Measurements from ENCODE around the gene ABAT. TPM values are rescaled to one million over a fixed set of nuclear protein-coding genes. Genes with fewer than 3 reads are reported as not detected.

The ABAT gene
- total and polyA plus RNA-seq, 10 of the 15 experiments (the other 5 are each of a cell fraction or from before 2014, with no cell fraction given) = 1.0 to 10.6 (median 1.9) TPM

DNA sequence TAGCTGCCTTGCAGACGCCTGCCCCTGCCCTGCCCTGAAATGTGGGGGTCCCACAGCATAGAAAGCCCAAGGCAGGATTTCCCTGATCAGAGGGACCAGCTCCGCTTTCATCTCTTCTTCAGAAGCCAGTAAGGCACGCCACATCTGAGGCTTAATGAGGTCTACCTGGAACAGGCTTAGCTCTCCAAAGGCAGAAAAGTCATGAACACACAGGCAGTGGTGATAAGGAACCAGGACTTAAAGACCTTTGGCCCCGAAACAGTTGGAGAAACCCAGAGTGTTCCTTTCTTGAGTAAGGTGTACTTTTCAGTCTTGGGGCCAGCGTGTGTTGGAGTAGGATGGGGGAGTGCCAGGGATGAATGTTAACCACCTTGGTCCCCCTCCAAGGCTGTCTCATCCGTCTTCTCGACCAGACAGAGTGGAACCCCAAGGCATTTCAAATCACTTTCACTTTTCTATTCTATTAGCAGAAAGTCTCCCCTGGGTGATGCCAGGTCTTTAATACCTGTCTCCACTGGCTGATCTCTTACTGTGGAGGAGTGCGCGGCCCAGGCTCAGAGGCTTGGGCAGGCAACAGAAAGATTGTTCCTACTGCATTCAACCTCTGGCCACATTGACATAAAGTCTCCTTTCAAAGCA lies 79.1 kb downstream of the ABAT start (continued):
- TF ChIP-seq CBX5 (IDR thresholded peaks at IDR 0.05; ENCODE audit: low read depth) = no peak
- TF ChIP-seq SMAD5 (IDR thresholded peaks at IDR 0.05; ENCODE audit: low read depth) = no peak
- TF ChIP-seq ASH2L (IDR thresholded peaks at IDR 0.05; ENCODE audit: borderline replicate concordance, low read depth) = no peak

DNA sequence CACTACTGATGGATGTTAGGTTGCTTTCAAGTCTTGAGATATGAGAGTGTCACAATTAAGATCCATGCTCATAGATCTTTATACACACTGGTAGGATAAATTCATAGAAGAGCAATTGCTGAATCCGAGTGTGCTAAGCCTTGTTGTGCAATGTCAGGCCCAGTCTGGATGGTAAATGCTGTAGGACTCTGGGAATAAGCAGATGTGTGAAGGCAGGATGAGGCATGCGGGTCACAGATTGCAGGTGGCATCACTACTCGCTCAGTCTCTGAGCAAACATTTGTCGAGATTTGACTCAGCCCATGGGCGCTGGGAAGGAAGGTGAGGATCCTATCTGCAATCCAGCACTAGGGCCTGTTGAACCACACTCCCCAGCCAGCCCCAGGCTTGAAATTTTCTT lies 82.3 kb downstream of the ABAT start:
- Histone ChIP-seq H3K27ac (ENCODE audit: control insufficient read depth, insufficient read depth) (no peak overlapping the region), H2AFZ (ENCODE audit: control insufficient read depth, low read depth, low read length) (no peak overlapping the region), H3K9me3 (replicated peaks; ENCODE audit: control insufficient read depth, insufficient read depth, low read length) (no peaks in the 10 kb centered on the region), H4K20me1 (ENCODE audit: control insufficient read depth, insufficient read depth) (no peaks in the 10 kb centered on the region), H3K36me3 (ENCODE audit: control insufficient read depth in 2 of 2, insufficient read depth in 2 of 2, low read length in 1 of 2) (no peaks in the 10 kb centered on the region), H3K9ac (ENCODE audit: control insufficient read depth, insufficient read depth, low read length) (no peak overlapping the region), H3K4me3 (no peak overlapping the region), H3K4me2 (ENCODE audit: control insufficient read depth, insufficient read depth) (no peak overlapping the region), H3K27me3 (replicated peaks in 1 of 2; ENCODE audit: control insufficient read depth in 2 of 2, insufficient read depth in 2 of 2, low read length in 1 of 2) (no peaks in the 10 kb centered on the region), H3K4me1 (ENCODE audit: control insufficient read depth, insufficient read depth, low read length) (no peaks in the 10 kb centered on the region), H3K79me2 (ENCODE audit: control insufficient read depth, insufficient read depth, low read length) (no peaks in the 10 kb centered on the region)
- RAD21 ChIA-PET (ENCODE audit: unreplicated experiment) = no interaction called here
- no TSS peak for BruUV-seq (replicated peaks)
- TF ChIP-seq MTA3 (IDR thresholded peaks at IDR 0.05; ENCODE audit: borderline replicate concordance, low read length) (no peak), RCOR1 (conservative IDR thresholded peaks at IDR 0.05; ENCODE audit: low read depth, low read length) (no peak), BACH1 (IDR thresholded peaks at IDR 0.05; ENCODE audit: borderline replicate concordance) (no peak)
- TF ChIP-seq, protein P1, sequence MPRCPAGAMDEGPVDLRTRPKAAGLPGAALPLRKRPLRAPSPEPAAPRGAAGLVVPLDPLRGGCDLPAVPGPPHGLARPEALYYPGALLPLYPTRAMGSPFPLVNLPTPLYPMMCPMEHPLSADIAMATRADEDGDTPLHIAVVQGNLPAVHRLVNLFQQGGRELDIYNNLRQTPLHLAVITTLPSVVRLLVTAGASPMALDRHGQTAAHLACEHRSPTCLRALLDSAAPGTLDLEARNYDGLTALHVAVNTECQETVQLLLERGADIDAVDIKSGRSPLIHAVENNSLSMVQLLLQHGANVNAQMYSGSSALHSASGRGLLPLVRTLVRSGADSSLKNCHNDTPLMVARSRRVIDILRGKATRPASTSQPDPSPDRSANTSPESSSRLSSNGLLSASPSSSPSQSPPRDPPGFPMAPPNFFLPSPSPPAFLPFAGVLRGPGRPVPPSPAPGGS (IDR thresholded peaks at IDR 0.05; ENCODE audit: borderline replicate concordance, insufficient read depth, low read depth, low read length, poor library complexity, severe bottlenecking) = peak; percentile 89
- SMC1A ChIA-PET (ENCODE audit: uncharacterized antibody, unreplicated experiment) = no interaction called here
- POLR2A ChIA-PET = no interaction called here
- 31% methylated on average over 5 of the region's 5 CpGs for WGBS (ENCODE audit: insufficient coverage, insufficient replicate concordance, low lambda C conversion rate, missing lambda C conversion rate)
- no peak for FAIRE-seq
- CTCF ChIA-PET = no interaction called here
- intact Hi-C loops (cut with micrococcal nuclease; ENCODE audit: unreplicated experiment) (no loop called here), in situ Hi-C loops (cut with MboI) (no loop called here)
- ATAC-seq = no peak
- no peak for DNase-seq (ENCODE audit: low read depth, low spot score)

All from GM12878 (cell line).